IPS-11a (cell line): Measurements from ENCODE around the gene SARM1.
"Not testable (repeated sequence)": the region's sequence is repeated elsewhere in the genome, so short reads cannot be mapped to it uniquely, and the experiment has no call there.

Source experiments
- H3K4me3 ChIP-seq: one replicate; pipeline ENCODE4 v1.5.1; 2013; ENCODE audit warnings: low read depth, low read length, control low read depth

The SARM1 gene

DNA sequence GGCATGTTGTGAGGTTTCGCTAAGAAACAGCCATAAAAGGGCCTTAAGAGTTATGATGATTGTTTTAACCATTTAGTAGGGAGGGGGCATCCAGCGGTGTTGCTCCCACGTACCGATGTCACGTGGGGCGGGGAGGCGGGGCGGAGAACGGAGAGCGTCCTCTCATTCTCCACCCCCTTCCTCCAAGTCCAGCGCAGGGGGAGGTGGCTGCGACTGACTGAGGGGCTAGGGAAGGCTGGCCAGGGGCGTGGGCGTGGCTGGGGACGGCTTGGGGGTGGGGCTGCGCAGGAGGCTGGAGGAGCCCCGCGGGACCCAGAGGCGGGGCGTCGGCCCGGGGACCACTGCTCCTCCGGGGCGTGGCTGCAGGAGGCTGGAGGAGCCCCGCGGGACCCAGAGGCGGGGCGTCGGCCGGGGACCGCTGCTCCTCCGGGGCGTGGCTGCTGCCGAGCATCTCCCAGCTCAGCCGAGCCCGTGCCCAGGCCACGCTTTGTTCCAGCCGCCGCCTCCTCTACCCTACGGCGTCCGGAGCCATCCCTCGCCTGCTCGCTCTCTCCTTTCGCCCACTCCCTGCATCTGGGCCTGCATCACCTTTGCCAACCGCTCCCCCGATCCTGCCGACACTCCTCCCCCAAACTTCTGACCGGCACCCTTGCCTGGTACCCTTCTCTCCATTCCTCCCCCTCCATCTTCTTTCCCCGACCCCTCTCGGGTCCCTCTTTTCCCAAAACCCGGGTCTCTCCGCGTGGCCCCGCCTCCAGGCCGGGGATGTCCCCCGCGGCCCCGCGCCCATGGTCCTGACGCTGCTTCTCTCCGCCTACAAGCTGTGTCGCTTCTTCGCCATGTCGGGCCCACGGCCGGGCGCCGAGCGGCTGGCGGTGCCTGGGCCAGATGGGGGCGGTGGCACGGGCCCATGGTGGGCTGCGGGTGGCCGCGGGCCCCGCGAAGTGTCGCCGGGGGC lies at the start of gene SARM1:
Gene SARM1, plus strand, starts transcription at position 450 of the 958 bp plus-strand sequence. Its CDS starts 339 bp downstream, at position 789.
- peak within 1 kb of the TSS; percentile 57 for H3K4me3 ChIP-seq

DNA sequence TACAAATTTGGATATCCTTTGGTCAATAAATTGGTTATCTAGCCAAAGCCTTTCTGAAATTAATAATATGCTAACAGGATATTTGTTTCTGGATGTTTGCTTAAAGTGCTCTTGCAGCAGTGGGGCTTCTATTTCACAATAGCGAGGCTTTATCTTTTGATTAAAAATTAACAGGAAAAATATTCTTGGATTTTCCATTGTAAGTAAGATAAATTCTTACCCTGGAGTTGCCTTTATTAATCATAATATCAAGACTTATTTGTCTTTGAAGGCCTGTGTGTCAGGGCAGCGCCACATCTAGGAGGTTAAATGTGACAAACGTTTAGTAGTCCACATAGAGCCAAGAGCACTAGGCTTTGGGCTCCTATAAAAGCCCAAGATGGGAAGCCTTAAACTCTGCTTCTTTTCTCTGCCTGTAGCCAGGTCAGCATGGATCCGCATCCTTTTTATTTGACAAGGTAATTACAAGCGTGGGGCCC lies 47.2 kb upstream of the SARM1 start:
- H3K4me3 ChIP-seq = no peak overlapping the region

DNA sequence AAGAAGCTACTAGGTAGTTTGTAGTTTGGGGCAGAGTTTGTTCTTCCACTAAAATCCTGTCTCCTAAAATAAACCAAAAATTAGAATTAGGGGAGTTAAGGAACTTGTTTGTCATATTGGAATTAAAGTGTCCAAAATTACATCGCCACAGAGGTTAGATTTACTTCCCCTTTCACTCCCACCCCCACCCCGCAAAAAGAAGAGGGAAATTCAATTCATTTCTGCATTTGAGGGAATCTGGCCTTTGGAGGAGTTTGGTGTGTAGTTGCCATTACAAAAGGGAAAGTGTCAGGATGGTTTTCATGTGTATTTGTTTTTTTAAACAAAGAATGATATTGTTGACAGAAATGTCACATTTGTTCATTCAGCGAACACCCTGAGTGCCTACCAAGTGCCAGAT lies 46.7 kb upstream of the SARM1 start:
- no peak overlapping the region for H3K4me3 ChIP-seq

DNA sequence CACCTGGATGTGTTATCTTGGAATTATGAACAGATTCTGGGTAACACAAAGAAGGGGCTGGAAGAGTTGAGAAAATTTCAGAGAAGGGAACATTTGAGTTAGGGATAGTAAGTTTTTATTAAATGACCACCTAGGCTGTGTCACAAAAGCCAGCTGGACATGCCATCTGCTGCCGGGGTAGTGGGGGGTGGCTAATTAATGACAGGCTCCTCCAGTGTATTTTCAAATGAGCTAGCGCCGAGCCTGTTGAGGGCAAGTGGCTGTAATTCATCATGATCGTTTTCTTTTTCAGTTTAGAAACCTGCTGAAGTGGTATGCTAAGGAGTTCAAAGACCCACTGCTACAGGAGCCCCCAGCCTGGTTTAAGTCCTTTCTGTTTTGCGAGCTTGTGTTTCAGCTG lies 46.3 kb upstream of the SARM1 start:
- H3K4me3 ChIP-seq = no peak overlapping the region

DNA sequence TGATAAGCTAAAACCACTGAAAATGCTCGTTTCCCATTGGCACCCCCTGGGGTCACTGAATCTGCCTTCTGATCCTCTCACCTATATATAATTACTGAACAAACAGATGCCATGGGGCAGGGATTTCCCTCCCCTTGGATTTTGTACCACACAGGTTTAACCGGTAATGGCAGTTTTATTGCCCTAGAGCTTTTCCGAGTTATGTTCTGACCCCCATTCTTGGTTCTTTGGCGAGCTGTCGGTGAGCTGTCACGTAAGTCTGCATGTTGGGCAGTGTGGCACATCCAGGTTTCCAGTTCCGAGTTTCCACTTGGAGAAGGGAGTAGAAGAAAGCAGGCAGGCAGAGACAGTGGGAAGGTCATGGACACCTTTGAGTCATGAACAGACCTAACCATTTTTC lies 45.4 kb upstream of the SARM1 start:
- H3K4me3 ChIP-seq = no peak overlapping the region

DNA sequence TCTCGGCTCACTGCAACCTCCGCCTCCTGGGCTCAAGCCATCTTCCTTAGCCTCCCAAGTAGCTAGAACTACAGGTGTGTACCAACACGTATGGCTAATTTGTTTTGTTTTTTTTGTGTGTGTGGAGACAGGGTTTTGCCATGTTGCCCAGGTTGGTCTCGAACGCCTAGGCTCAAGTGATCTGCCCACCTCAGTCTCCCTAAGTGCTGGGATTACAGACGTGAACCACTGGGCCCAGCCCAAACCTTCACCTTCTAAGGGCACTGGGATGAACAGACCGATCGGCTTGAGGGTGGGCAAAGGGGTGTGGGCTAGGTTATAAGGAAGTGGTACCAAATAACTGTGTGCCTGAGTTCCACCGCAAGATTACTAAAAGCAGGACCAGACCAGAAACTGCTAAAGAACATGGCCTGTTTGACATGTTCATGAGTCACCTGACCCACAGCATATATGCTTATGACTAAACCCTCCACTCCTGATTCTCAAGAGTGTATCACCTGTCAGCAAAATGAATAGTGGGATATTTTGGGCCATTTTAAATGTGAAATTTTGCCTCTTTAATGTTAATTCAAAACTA lies 44.4 kb upstream of the SARM1 start:
- no peak overlapping the region for H3K4me3 ChIP-seq

DNA sequence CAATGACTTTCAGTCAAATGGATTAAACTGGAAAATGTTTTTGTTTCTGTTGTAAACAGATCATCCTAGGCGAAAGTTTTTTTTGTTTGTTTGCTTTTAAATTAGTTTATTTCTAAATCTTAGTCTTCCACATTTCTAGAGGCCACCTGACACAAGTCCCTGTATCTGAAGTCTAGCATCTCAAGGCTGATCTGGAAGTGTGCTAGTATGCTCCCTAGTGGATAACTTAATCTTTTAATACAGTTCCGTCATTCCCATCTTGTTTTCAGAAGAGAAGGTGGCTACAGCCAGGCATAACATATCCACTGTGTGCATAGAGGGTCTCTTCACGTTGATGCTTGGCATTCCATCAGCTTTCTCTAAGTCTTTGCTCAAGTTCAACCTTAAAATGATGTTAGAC lies 43.8 kb upstream of the SARM1 start:
- no peak overlapping the region for H3K4me3 ChIP-seq

DNA sequence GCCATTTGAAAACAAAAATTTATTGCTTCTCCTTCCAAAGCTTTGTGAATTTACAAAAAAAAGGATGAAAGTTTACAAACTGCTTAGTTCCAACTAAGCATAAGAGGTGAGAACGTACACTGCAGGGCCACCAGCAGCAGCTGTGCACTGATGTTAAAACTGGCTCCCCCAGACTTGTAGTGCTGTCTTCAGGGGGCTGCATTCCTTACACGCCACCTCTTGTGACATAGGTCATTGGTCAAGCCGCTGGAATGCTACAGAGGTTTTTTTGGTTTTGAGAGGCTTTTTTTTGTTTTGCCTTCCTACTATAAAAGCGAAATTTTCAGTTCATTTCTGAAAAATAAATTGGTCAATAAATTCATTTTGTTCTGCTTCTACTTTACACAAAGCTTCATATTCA lies 43.2 kb upstream of the SARM1 start:
- H3K4me3 ChIP-seq = no peak overlapping the region

DNA sequence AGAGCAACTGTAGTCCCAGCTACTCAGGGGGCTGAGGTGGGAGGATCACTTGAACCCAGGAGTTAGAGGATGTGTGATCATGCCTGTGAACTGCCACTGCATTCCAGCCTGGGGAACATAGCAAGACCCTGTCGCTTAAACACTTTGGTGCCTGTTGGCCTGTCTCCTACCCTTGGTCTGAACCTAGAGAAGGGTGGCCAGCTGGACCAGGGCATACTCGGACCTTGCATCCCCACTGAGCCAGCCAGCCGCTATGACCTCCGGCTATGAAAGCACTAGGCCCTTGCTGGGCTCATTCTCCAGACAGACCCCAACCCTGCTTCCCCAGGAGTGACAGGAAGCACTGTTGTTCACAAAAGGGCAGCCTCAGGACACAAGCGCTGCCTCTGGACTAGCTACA lies 40.8 kb upstream of the SARM1 start:
- no peak overlapping the region for H3K4me3 ChIP-seq

DNA sequence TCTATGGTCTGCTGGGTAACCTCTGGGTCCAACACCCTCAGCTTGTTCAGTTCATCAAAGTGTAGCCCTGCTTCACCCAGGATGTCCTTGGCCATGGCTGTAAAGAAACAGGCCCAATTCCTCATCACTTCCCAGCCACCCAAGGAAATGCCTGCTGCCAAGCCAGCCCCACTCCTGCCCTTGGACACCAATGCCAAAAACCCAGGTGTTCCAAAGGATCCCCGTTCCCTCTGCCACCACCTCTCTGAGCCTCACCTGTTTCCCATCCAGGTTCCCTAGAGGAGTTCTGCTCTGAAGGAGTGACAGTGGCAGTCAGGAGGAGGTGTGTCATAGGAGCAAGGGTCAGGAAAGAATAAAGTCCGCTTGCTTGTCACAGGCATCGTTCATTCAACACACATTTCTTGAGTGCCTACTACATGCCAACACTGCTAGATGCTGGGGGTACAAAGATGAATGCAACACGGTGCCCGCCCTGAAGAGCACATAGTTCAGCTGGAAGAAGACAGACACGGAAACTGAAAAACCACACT lies 39.5 kb upstream of the SARM1 start:
- H3K4me3 ChIP-seq = no peak overlapping the region

DNA sequence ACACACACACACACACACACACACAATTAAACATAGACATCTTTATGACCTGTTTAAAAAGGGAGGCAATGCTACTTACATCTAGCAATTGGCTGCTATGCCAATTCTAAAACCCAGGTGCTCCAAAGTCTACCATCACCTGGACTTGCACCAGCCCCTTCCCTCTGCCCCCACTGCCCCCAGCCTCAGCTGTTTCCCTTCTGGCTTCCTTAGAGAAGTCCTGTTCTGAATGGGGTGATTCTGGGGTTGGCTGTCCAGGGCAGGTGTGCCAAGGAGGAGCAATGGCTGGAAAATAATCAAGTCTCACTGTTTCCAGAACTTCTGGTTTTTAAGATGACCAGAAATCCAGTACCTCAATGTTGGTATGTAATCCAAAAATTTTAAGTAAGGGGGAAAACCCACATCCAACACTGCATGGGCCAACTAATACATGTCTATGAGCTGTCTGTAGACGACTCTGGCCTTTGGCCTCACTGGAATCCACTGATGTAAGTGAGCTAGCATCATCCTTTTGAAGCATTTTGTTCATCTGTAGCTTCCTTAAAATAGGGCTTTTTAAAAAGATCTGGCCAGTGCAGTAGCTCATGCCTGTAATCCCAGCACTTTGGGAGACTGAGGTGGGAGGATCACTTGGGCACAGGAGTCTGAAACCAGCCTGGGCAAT lies 38.3 kb upstream of the SARM1 start:
- H3K4me3 ChIP-seq = no peak overlapping the region

DNA sequence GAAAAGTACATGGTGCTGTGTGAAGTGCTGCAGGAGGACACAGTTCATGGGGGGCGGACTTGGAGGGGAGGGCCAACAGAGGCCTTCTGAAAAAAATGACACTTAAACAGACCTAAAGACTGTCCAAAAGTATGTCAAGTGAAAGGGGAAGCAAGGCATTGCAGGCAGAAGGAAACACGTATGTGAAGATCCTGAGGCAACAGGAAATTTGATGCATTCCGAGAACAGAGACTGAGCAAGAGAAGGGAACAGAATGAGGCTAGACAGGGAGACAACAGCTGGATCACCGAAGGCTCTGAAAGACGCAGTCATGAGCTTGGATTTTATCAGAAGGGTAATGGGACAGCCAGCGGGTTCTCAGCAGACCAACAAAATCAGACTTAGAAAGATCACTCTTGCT lies 37.3 kb upstream of the SARM1 start:
- H3K4me3 ChIP-seq = no peak overlapping the region

DNA sequence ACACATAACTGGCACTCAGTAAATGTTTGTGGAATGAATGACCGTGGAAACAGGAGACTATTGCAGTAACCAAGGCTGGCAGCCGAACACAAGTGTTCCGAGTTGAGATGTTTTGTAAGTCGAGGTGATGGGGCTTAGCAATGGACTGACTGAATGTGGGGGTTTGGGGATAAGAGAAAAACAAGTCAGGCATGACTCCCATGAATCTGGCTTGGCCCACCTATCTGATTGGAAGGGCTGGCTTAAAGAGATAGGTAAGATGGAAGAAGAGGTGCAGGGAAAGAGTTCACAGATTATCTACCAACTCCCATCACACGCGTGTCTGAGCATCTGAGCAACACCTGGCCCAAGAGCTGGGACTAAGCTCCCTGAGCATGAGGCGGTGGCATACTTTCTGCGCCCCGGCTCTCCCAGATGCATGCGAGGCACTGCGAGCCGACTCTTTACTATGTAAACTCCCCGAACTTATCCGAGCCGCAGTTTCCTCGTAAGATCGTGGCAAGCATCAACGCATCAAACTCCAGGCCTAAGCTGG lies 36.8 kb upstream of the SARM1 start:
- H3K4me3 ChIP-seq = peak overlapping the region; percentile 84

DNA sequence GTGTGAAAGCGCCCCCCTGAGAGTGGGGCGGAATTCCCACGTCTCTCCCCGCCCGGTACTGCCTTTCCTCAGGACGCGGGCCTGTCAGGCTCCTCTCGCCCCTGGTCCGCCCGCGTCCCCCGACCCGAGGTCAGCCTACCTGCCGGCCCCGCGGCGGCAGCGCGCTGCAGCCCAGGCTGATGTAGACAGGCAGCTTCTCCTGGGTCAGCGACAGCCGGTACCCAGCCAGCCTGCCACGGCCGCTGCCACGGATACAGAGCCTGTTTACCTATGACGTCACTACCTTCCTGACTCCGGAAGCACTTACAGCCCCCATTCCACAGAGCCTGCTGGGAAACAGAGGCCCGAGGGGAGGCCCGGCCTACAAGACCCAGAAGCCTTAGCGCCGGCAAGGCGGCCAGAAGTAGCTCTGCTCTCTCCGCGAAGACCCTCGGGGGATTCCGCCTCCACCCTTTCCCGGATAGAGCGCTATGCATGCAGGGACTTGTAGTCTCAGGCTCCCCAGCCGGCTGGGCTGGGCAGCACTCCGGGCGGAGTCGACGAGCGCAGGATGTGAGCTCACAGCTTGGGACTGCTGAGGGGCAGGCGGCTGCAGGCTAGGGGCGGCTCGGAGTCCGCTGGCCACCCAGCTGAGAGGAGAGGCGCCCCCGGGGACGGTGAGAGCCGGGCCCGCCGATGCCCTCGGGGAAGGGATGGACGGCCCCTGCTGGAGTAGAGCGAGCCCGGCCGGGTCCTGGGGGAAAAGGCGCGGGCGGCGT lies 36.1 kb upstream of the SARM1 start, which contains the start of the genes IFT20 and TNFAIP1:
Gene IFT20, minus strand, starts transcription at position 272 of the 758 bp plus-strand sequence. CDS start 3,487 bp downstream, outside the sequence.
Gene TNFAIP1, plus strand, starts transcription at position 561 of the 758 bp plus-strand sequence. CDS start 3,761 bp downstream, outside the sequence.
- peak within 1 kb of the TSS; percentile 92 for H3K4me3 ChIP-seq

DNA sequence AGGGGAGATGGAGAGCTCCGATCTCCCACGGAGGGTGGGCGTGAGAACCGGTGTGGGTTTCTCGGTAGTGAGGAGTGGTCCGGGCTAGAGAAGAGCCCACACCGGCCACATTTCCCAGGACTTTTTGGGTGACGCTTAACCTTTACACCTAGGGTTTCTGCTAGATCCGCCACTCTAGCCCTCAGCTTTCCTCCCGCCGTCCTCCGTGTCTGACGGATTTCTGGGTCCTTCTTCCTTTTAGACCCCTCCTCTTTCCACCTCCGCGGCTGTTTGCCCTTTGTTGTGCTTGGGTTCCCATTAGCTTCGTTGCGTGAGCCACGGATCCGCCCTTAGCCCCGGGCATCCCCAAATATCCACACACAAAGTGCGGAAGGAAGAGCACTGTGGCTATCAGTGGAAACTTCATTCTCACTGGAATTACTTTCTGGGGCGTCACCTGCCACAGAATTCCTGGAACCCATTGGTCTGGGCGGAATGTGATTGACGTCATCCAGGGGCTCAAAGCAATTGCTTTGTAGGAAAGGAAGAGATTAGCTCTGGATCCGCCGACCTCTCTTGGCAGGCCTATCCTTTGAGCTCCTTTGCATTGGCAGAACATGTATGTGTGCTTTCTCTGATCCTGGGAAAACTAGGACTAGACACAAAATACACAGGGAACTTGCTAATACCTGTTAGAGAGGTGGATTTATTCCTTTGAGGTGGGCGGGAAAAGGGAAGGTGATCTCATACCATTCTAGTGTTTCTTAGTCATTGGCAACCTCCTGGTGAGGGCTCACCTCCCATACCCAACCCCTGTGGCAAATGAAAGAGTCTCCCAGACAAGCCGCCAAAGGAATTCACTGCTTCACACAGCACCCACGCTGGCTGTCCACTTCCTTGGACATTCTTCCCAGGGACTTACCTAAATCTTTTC lies 35.3 kb upstream of the SARM1 start:
- H3K4me3 ChIP-seq = peak overlapping the region; percentile 92

DNA sequence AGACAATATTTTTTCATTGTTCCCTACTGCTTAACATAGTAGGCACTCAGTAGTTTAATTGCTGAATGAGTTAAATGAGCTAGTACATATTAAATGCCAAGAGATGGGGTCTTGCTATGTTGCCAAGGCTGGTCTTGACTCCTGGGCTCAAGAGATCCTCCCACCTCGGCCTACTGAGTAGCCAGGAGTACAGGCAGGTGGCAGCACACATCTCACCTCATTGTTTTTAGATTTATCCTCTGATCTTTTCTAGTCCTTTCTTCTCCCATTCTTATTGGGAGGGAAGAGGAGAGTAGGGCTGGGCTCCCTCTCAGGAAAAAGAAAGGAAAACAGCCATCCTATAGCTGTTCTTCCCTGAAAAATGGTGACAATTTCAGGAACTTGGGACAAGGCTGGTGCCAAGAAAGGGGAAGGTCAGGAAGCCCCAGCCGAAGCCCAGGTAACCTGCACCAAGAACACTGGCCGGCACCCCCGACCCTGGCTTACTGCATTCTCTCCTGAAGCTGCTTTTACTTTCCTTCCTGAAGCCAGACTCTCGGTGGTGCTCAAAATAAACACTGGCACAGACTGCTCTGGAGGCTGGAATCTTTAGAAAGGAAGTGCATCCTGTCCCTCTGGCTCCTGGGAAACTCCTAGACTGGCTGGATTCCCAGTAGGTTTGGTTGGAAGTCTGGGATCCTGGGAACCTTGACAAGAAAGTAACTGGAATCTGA lies 33.3 kb upstream of the SARM1 start:
- no peak overlapping the region for H3K4me3 ChIP-seq

DNA sequence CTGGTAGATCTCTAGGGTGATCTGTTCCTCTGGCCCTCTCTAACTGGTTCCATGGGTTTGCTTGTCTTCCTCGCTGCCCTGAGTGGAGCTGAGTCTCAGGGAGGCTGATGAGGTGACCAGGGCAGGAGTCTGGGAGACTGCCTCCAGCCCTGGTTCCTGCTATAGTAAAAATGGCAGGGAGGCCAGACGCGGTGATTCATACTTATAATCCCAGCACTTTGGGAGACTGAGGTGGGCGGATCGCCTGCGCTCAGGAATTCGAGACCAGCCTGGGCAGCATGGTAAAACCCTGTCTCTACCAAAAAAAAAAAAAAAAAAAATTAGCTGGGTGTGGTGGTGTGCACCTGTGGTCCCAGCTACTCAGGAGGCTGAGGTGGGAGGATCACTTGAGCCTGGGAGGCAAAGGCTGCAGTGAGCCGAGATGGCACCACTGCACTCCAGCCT lies 32.7 kb upstream of the SARM1 start:
- not testable (repeated sequence) for H3K4me3 ChIP-seq

DNA sequence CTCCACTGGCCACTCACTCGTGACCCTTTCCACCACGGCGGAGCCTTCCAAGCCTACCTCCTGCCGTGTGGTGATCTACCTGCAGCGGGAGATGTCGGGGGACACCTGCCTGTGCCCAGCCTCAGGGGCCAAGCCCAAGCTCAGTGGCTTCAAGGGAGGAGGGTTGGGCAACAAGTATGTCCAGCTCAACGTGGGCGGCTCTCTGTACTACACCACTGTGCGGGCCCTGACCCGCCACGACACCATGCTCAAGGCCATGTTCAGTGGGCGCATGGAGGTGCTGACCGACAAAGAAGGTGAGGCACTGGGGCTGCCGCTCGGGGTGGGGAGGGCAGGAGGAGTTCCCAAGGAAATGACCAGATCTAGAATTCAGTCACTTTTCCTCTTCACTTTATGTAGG lies 32.1 kb upstream of the SARM1 start:
- no peak overlapping the region for H3K4me3 ChIP-seq
